Thoracic aorta (tissue), 2 donors: ENCODE measurements around the gene TENM4. TPM values are rescaled to one million over a fixed set of nuclear protein-coding genes. Genes with fewer than 3 reads are reported as not detected.

ENCODE experiments used
- ATAC-seq: fragments of 150-250 bp; one replicate; pipeline ENCODE4 v1.8.0; 2017; ENCODE audit warnings: low read depth; ENCODE audit not compliant: insufficient number of reproducible peaks, low FRiP score
- DNase-seq: peaks from one replicate; pipeline ENCODE4 v3.0.0-alpha.2; 2020; ENCODE audit warnings: low spot score
- H3K27ac ChIP-seq, 2 donors: fragments of 200-600 bp; sonication (generic); 1 replicate in 1 of 2; 2 replicates in 1 of 2; pipeline ENCODE4 v1.5.1; 2016; ENCODE audit warnings: mild to moderate bottlenecking in 2 of 2, moderate library complexity in 2 of 2
- H3K27me3 ChIP-seq: fragments of 200-600 bp; sonication (generic); replicated peaks from 2 replicates; pipeline ENCODE4 v1.6.0; 2016; ENCODE audit warnings: mild to moderate bottlenecking; ENCODE audit not compliant: insufficient read depth
- H3K36me3 ChIP-seq: fragments of 200-600 bp; sonication (generic); one replicate; pipeline ENCODE4 v1.5.1; 2016
- H3K4me1 ChIP-seq, 2 donors: fragments of 200-600 bp; sonication (generic); 1 replicate in 1 of 2; 2 replicates in 1 of 2; pipeline versions ENCODE4 v1.5.1 to v1.6.0; 2016; ENCODE audit warnings: low read depth in 2 of 2, mild to moderate bottlenecking in 1 of 2; ENCODE audit not compliant: control insufficient read depth in 1 of 2
- H3K4me3 ChIP-seq: fragments of 200-600 bp; sonication (generic); 2 replicates; pipeline ENCODE4 v1.5.1; 2016; ENCODE audit warnings: mild to moderate bottlenecking
- H3K9me3 ChIP-seq: fragments of 200-600 bp; sonication (generic); 2 replicates; pipeline ENCODE4 v1.5.1; 2016
- CTCF ChIP-seq: fragments of 200-600 bp; sonication (generic); IDR thresholded peaks from one replicate; pipeline ENCODE4 v1.5.1; 2019; ENCODE audit warnings: antibody characterized with exemption
- total RNA-seq, 2 donors: library from RNA; depleted of rRNA; stranded (reverse); fragments of >200 nt; gene quantifications; one replicate each; pipeline versions ENCODE4 v1.1.0 to v1.2.3, GENCODE V29; 2016

Gene TENM4
- total RNA-seq, 2 donors from 2014 or later, result 6.1 to 13.3 TPM

GRCh38 chr11:79308429-79308828, 132.4 kb downstream of the TENM4 start:
- H3K4me3 ChIP-seq, result no peak overlapping the region

DNA sequence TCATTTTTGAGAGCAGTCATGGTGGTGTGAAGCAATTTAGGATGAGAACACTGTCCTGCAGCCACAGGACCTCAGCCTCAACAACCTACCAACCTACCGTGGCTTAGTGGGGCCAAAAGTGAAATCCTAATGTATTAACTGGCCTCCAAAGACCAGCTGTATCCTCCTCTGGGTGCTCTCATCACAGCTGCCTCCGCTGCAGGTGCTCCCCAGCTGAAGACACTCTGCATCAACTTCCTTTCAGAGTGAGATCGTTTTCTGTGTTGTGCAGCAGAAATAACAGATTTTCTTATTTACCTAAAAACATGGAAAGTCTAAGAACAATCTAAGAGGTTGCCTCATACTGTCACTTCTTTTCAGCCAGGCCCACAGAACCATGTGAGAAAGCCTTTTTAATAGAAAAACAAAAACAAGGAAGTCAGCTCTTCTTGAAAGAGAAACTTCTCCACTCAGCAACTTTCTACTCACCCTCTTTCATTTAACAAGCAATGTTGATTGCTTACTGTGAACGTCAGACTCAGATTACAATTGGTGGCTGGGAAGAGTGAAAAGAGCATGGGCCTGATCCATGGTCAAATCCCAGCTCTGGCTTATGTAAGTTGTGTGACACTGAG, 136.1 kb downstream of the TENM4 start:
- no peak for DNase-seq
- no peak overlapping the region for H3K27ac ChIP-seq
- H3K4me1 ChIP-seq, result no peaks in the 10 kb centered on the region
- no peak for TF ChIP-seq CTCF
- H3K36me3 ChIP-seq, result no peaks in the 10 kb centered on the region
- H3K4me3 ChIP-seq, result no peak overlapping the region
- no peaks in the 10 kb centered on the region for H3K9me3 ChIP-seq
- ATAC-seq, result no peak
- H3K27me3 ChIP-seq, result no peaks in the 10 kb centered on the region

More at GRCh38 chr11:79308429-79308828, 132.4 kb downstream of the TENM4 start:
- Histone ChIP-seq H3K36me3 (no peaks in the 10 kb centered on the region), H3K4me1 (no peaks in the 10 kb centered on the region), H3K27me3 (no peaks in the 10 kb centered on the region), H3K27ac (no peak overlapping the region), H3K9me3 (no peaks in the 10 kb centered on the region)
- ATAC-seq, result no peak
- no peak for TF ChIP-seq CTCF
- no peak for DNase-seq

- Histone ChIP-seq H3K4me3 (no peak overlapping the region), H3K9me3 (no peaks in the 10 kb centered on the region), H3K27me3 (no peaks in the 10 kb centered on the region), H3K36me3 (peaks cover 2% of the 10 kb centered on the region), H3K27ac (no peak overlapping the region), H3K4me1 (no peaks in the 10 kb centered on the region)
- no peak for DNase-seq
- ATAC-seq, result no peak
- no peak for TF ChIP-seq CTCF
Measured at GRCh38 chr11:79296141-79296540, 144.7 kb downstream of the TENM4 start.

DNA sequence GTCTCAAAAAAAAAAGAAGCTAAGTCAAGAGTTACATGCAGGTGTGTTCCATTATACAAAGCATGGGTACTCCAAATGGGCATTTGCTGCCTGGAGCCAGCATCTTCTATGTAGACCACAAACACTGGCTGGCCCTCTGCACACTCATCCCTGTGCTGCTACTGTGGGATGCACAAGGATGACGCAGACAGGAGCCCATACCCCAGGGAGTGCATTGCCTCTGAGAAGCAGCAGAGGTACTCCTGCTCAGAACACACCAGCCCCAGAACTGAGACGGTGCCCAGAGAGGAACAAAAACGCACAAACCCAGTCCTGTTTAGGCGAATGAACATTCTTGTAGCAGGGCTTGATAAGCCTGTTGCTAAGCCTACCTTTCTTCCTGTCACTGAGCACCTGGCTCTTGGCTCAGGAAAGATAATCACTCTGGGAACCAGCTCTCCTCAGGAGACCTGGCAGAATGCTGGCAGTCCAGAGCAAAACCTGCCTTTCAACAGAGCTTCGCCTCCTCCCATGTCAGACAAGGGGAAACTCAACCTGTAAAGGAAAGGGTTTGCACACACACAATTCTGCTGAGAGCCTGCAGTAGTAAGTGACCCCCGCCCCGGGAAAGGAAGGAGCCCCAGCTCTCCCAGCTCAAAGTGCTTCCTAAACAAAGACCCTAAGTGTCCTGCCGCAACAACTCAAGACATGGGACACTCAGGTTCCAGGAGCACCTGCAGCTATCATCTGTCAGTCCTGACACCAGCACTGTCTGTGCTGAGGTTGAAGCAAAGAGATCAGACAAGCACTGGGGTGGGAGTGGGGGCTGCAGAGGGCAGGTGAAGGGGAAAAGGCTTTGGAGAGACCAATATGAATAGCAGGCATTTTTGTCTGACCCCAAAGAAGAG, 145.7 kb downstream of the TENM4 start:
- H3K36me3 ChIP-seq, result peaks cover 2% of the 10 kb centered on the region
- TF ChIP-seq CTCF, result no peak
- H3K27ac ChIP-seq, result no peak overlapping the region
- H3K27me3 ChIP-seq, result no peaks in the 10 kb centered on the region
- DNase-seq, result no peak
- H3K4me1 ChIP-seq, result no peaks in the 10 kb centered on the region
- no peak overlapping the region for H3K4me3 ChIP-seq
- ATAC-seq, result no peak
- no peaks in the 10 kb centered on the region for H3K9me3 ChIP-seq

DNA sequence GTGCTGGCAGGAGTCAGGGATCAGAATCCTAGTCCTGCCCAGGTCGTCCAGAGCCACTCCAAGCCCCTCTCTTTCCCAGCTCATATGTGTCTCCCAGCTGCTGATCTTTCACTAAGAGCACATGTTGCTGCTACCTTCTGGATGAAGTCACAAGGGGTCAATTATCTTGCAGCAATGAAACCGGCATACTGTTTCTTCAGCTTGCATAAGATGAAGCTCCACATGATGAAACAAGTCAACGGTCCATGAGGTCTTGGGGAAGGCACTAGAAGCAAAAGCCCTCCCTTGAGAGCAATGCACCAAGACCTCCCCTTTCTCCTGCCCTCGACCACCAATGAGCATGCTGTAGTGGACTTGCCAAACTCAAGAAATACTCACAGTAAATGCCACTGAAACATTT, 148.9 kb downstream of the TENM4 start:
- no peaks in the 10 kb centered on the region for H3K9me3 ChIP-seq
- no peak for DNase-seq
- no peaks in the 10 kb centered on the region for H3K4me1 ChIP-seq
- H3K27ac ChIP-seq, result no peak overlapping the region
- ATAC-seq, result no peak
- no peak overlapping the region for H3K4me3 ChIP-seq
- no peaks in the 10 kb centered on the region for H3K27me3 ChIP-seq
- H3K36me3 ChIP-seq, result peaks cover 2% of the 10 kb centered on the region
- TF ChIP-seq CTCF, result no peak
